Calu3 (cell line): ENCODE data around the gene CARD6. TPM values are rescaled to one million over a fixed set of nuclear protein-coding genes. Genes with fewer than 3 reads are reported as not detected.
"Not testable (repeated sequence)": the region's sequence is repeated elsewhere in the genome, so short reads cannot be mapped to it uniquely, and the experiment has no call there.

Experiments
- BruUV-seq: library from RNA; stranded (reverse); fragments of 400-500 nt; replicated peaks from 2 replicates; lab custom pipeline; 2021; lab: Mats Ljungman, UMichigan
- CTCF ChIA-PET: fragments of 300-600 bp; sonication (Branson Sonifier 250); formaldehyde crosslinking; loops from one replicate; lab custom pipeline; 2022; ENCODE audit warnings: antibody characterized with exemption; lab: Charles Lee
- DNase-seq: peaks from one replicate; pipeline ENCODE4 v3.0.0; 2022
- H3K27ac Mint-ChIP-seq: one replicate; pipeline ENCODE4 v1.8.0; 2022; ENCODE audit warnings: mixed read lengths; ENCODE audit not compliant: unreplicated experiment
- H3K27me3 Mint-ChIP-seq: one replicate; pipeline ENCODE4 v1.8.0; 2022; ENCODE audit warnings: mixed read lengths; ENCODE audit not compliant: unreplicated experiment
- H3K36me3 Mint-ChIP-seq: one replicate; pipeline ENCODE4 v1.8.0; 2022; ENCODE audit warnings: mild to moderate bottlenecking, moderate library complexity, mixed read lengths; ENCODE audit not compliant: insufficient read depth, unreplicated experiment
- H3K4me1 Mint-ChIP-seq: one replicate; pipeline ENCODE4 v1.8.0; 2022; ENCODE audit warnings: mild to moderate bottlenecking, low read depth, mixed read lengths; ENCODE audit not compliant: unreplicated experiment
- H3K4me3 Mint-ChIP-seq: one replicate; pipeline ENCODE4 v1.8.0; 2022; ENCODE audit warnings: mild to moderate bottlenecking, low read depth, moderate library complexity, mixed read lengths; ENCODE audit not compliant: unreplicated experiment
- H3K9me3 Mint-ChIP-seq: one replicate; pipeline ENCODE4 v1.8.0; 2022; ENCODE audit warnings: low read depth, mixed read lengths; ENCODE audit not compliant: unreplicated experiment
- CTCF ChIP-seq: fragments of 200-600 bp; IDR thresholded peaks from one replicate; pipeline ENCODE4 v1.8.0; 2022; ENCODE audit warnings: antibody characterized with exemption; ENCODE audit not compliant: unreplicated experiment
- intact Hi-C: fragments of 100-400 bp; cut with micrococcal nuclease; formaldehyde crosslinking; loops from one replicate; pipeline ENCODE4 v1.10.0; 2022; ENCODE audit not compliant: unreplicated experiment
- total RNA-seq: library from RNA; stranded (reverse); gene quantifications from 2 replicates; pipeline ENCODE4 v1.2.3, GENCODE V29; 2022

Gene CARD6
- total RNA-seq, 1 experiment from 2014 or later, result 5.9 TPM

DNA sequence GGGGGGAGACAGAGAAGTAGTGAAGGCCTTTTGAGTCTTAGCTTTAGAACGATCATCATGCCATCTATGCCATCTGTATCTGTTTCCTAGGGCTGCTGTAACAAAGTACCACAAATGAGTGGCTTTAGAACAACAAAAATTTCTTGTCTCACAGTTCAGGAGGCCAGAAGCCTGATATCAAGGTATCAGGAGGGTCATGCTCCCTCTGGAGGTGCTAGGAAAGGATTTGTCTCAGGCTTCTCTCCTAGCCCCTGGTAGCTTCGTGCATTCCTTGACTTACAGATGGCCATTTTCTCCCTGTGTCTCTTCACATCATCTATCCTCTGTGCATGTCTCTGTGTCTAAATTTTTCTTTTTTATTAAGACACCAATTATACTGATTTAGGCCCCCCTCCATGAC, 5.2 kb downstream of the CARD6 start:
- TF ChIP-seq CTCF, result no peak
- intact Hi-C loops, result no loop called here
- H3K27ac Mint-ChIP-seq, result no peak overlapping the region
- BruUV-seq, result no TSS peak
- no peak overlapping the region for H3K4me3 Mint-ChIP-seq
- no peaks in the 10 kb centered on the region for H3K27me3 Mint-ChIP-seq
- no peaks in the 10 kb centered on the region for H3K9me3 Mint-ChIP-seq
- CTCF ChIA-PET, result no interaction called here
- peaks cover 16% of the 10 kb centered on the region for H3K4me1 Mint-ChIP-seq
- no peak for DNase-seq
- peaks cover 11% of the 10 kb centered on the region for H3K36me3 Mint-ChIP-seq

GRCh38 chr5:40847525-40847924, 6.4 kb downstream of the CARD6 start:
- BruUV-seq, result no TSS peak
- Mint-ChIP-seq H3K4me3 (no peak overlapping the region), H3K27me3 (no peaks in the 10 kb centered on the region), H3K9me3 (no peaks in the 10 kb centered on the region), H3K36me3 (peaks cover 4% of the 10 kb centered on the region), H3K27ac (no peak overlapping the region), H3K4me1 (peaks cover 12% of the 10 kb centered on the region)
- intact Hi-C loops, result no loop called here
- CTCF ChIA-PET, result no interaction called here
- no peak for DNase-seq
- no peak for TF ChIP-seq CTCF

DNA sequence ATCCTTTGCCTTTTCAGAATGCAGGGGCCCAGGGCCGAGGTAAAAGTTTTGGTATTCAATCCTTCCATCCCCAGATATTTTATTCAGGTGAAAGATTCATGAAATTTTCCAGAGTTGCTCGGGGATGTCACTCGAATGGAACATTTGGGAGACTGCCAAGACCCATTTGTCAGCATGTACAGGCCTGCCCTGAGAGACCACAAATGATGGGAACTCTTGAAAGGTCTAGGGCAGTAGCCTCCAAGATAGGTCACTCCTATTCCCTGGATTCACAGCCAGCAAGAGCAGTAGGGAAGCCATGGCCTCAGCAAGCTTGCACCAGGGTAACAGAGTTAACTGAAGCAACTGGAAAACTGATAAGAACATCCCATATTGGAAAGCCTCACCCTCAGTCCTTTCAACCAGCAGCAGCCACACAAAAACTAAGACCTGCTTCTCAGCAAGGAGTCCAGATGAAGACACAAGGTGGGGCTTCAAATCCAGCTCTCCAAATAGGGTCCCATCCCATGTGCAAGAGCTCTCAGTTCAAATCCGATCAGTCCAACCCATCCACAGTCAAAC, 12.5 kb downstream of the CARD6 start:
- H3K9me3 Mint-ChIP-seq, result no peaks in the 10 kb centered on the region
- no peak overlapping the region for H3K27ac Mint-ChIP-seq
- no peaks in the 10 kb centered on the region for H3K36me3 Mint-ChIP-seq
- H3K4me3 Mint-ChIP-seq, result no peak overlapping the region
- no peak for DNase-seq
- no TSS peak for BruUV-seq
- intact Hi-C loops, result no loop called here
- TF ChIP-seq CTCF, result no peak
- CTCF ChIA-PET, result no interaction called here
- H3K27me3 Mint-ChIP-seq, result no peaks in the 10 kb centered on the region
- H3K4me1 Mint-ChIP-seq, result no peaks in the 10 kb centered on the region

DNA sequence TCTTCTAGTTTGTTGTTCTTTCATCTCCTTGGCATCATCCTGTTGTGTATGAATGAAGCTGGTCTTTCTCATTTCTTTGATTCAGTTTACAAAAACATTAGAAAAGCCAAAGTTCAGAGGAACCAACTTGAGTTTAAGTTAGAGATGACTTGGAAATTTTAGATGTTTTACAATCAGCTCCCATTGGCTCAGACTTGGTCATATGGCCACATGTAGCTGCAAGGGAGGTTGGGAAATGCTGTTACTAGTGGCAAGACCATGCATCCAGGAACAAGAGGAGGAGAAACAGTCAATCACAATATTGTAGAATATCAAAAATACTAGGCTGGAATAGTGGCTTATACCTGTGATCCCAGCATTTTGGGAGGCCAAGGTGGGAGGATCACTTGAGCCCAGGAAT, 19.5 kb downstream of the CARD6 start:
- TF ChIP-seq CTCF, result no peak
- peaks cover 3% of the 10 kb centered on the region for H3K9me3 Mint-ChIP-seq
- H3K4me3 Mint-ChIP-seq, result no peak overlapping the region
- DNase-seq, result no peak
- no peaks in the 10 kb centered on the region for H3K4me1 Mint-ChIP-seq
- H3K27me3 Mint-ChIP-seq, result no peaks in the 10 kb centered on the region
- intact Hi-C loops, result no loop called here
- CTCF ChIA-PET, result no interaction called here
- no peak overlapping the region for H3K27ac Mint-ChIP-seq
- no peaks in the 10 kb centered on the region for H3K36me3 Mint-ChIP-seq
- BruUV-seq, result no TSS peak

DNA sequence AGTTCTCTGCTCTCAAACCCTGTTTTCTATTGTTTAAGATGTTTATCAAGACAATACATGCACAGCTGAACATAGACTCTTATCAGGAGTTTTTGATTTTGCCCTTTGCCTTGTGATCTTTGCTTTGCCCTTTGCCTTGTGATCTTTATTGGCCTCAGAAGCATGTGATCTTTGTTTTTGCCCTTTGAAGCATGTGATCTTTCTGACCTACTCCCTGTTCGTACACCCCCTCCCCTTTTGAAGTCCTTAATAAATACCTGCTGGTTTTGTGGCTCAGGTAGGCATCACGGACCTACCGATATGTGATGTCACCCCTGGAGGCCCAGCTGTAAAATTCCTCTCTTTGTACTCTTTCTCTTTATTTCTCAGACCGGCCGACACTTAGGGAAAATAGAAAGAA, 23.8 kb downstream of the CARD6 start:
- H3K27me3 Mint-ChIP-seq, DNase-seq, H3K9me3 Mint-ChIP-seq, H3K4me1 Mint-ChIP-seq, H3K36me3 Mint-ChIP-seq, intact Hi-C loops, H3K27ac Mint-ChIP-seq, BruUV-seq, CTCF ChIA-PET, H3K4me3 Mint-ChIP-seq: not testable (repeated sequence)
